Esophagus squamous epithelium (tissue), 4 donors: Measurements from ENCODE around the gene TMEM161A.

Source experiments
- POLR2A ChIP-seq, 4 donors: fragments of 450-650 bp; IDR thresholded peaks; one replicate each; pipeline ENCODE4 v1.6.1; 2017; ENCODE audit warnings: antibody characterized with exemption in 4 of 4, mild to moderate bottlenecking in 4 of 4, moderate library complexity in 3 of 4
- TF ChIP-seq, protein P1 (sequence below), 6 experiments: fragments of 450-650 bp in 4 of 6; fragments of 200-600 bp in 2 of 6; sonication (generic) in 2 of 6; IDR thresholded peaks; one replicate each; pipeline ENCODE4 v1.5.1; 2016 to 2019; ENCODE audit warnings: antibody characterized with exemption in 6 of 6, mild to moderate bottlenecking in 4 of 6, moderate library complexity in 4 of 6

DNA sequence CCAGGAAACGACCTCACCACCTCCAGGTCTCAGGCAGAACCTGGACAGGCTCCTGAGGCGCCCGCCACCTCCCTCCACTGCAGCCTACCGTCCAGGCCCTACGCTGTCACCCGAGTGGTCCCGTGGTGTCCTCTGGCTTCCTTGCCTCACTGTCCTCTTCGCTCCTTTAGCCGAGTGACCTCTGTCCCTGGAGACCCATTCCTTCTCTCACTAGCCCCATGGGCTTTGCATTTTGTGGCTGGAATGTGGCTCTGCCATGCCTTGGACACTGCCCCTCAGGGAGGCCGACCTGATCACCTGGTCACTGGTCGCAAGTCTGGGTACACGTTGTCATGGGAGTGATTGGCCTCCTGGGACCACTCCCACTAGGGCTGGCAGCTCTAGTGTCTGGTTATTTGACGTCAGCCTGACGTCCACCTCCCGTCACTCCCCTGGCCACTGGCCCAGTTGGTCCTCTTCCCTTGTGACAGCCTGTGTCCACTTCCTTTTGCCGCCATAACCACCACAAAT is 56.6 kb downstream of the TMEM161A start:
- TF ChIP-seq, protein P1, sequence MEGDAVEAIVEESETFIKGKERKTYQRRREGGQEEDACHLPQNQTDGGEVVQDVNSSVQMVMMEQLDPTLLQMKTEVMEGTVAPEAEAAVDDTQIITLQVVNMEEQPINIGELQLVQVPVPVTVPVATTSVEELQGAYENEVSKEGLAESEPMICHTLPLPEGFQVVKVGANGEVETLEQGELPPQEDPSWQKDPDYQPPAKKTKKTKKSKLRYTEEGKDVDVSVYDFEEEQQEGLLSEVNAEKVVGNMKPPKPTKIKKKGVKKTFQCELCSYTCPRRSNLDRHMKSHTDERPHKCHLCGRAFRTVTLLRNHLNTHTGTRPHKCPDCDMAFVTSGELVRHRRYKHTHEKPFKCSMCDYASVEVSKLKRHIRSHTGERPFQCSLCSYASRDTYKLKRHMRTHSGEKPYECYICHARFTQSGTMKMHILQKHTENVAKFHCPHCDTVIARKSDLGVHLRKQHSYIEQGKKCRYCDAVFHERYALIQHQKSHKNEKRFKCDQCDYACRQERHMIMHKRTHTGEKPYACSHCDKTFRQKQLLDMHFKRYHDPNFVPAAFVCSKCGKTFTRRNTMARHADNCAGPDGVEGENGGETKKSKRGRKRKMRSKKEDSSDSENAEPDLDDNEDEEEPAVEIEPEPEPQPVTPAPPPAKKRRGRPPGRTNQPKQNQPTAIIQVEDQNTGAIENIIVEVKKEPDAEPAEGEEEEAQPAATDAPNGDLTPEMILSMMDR (IDR thresholded peaks at IDR 0.05) = no peak
- TF ChIP-seq POLR2A (IDR thresholded peaks at IDR 0.05) = no peak
